AG04450 (cell line): Measurements from ENCODE around the gene DUSP15. TPM values are rescaled to one million over a fixed set of nuclear protein-coding genes. Genes with fewer than 3 reads are reported as not detected.

Experiments used
- CTCF ChIA-PET: fragments of 300-600, 350-600 bp; formaldehyde crosslinking; extraction: SDS; loops from one replicate; lab custom pipeline; 2022; ENCODE audit warnings: antibody characterized with exemption, inconsistent platforms; lab: Charles Lee
- POLR2A ChIA-PET: fragments of 350-600 bp; formaldehyde crosslinking; extraction: SDS; loops from one replicate; lab custom pipeline; 2021; ENCODE audit warnings: antibody characterized with exemption, inconsistent platforms; lab: Yijun Ruan, JAX
- DNase-seq: peaks from one replicate; pipeline ENCODE4 v3.0.0-alpha.2; 2011; ENCODE audit warnings: low read depth, low spot score
- H3K27ac ChIP-seq: one replicate; pipeline ENCODE4 v1.5.1; 2012; ENCODE audit warnings: low read depth, low read length, control low read depth
- H3K27me3 ChIP-seq: one replicate; pipeline ENCODE4 v1.6.0; 2012; ENCODE audit warnings: low read length; ENCODE audit not compliant: control insufficient read depth, insufficient read depth
- H3K4me3 ChIP-seq: 2 replicates; pipeline ENCODE4 v1.5.1; 2011; ENCODE audit warnings: mild to moderate bottlenecking, low read depth, low read length, control low read depth
- H3K9me3 ChIP-seq: 2 replicates; pipeline ENCODE4 v1.5.1; 2012; ENCODE audit warnings: low read length; ENCODE audit not compliant: control insufficient read depth, insufficient read depth
- CTCF ChIP-seq: IDR thresholded peaks from 2 replicates; pipeline ENCODE4 v1.5.1; 2011; ENCODE audit warnings: low read depth, low read length, control low read depth, inconsistent platforms
- polyA plus RNA-seq: library from polyadenylated mRNA; depleted of rRNA; stranded (reverse); fragments of >200 nt; gene quantifications from 2 replicates; pipeline ENCODE4 v1.2.3, GENCODE V29; 2011

DUSP15 gene
- polyA plus RNA-seq, 1 experiment: not detected

GRCh38 chr20:31907046-31907445, 36.7 kb upstream of the DUSP15 start:
- POLR2A ChIA-PET: no interaction called here
- CTCF ChIA-PET: no interaction called here
- Histone ChIP-seq H3K27me3 (peaks cover under 1% of the 10 kb centered on the region), H3K27ac (no peak overlapping the region), H3K4me3 (no peak overlapping the region), H3K9me3 (no peaks in the 10 kb centered on the region)
- no peak for TF ChIP-seq CTCF
- DNase-seq: no peak

- H3K27me3 ChIP-seq: peaks cover 6% of the 10 kb centered on the region
- no peak overlapping the region for H3K4me3 ChIP-seq
- DNase-seq: no peak
- POLR2A ChIA-PET: no interaction called here
- CTCF ChIA-PET: interaction anchor here (0.7 kb wide), 1 partner anchor 722 kb away, joined by 4 read pairs; no protein-coding TSS in a partner anchor
- H3K27ac ChIP-seq: no peak overlapping the region
- TF ChIP-seq CTCF: no peak
- no peaks in the 10 kb centered on the region for H3K9me3 ChIP-seq
These were observed 35.7 kb upstream of the DUSP15 start for GRCh38 chr20:31906001-31906400.

- H3K27ac ChIP-seq: no peak overlapping the region
- ChIA-PET POLR2A (no interaction called here), CTCF (interaction anchor here (0.7 kb wide), 1 partner anchor 127 kb away, joined by 8 read pairs; no protein-coding TSS in a partner anchor)
- DNase-seq: no peak
- H3K9me3 ChIP-seq: no peaks in the 10 kb centered on the region
- peaks cover 14% of the 10 kb centered on the region for H3K27me3 ChIP-seq
- no peak overlapping the region for H3K4me3 ChIP-seq
- no peak for TF ChIP-seq CTCF
These were observed 33.5 kb upstream of the DUSP15 start for GRCh38 chr20:31903627-31904386.

GRCh38 chr20:31901615-31902014, 31.3 kb upstream of the DUSP15 start:
- H3K4me3 ChIP-seq: no peak overlapping the region
- H3K27ac ChIP-seq: no peak overlapping the region
- no peak for DNase-seq
- POLR2A ChIA-PET: no interaction called here
- CTCF ChIA-PET: no interaction called here
- H3K27me3 ChIP-seq: peaks cover 21% of the 10 kb centered on the region
- H3K9me3 ChIP-seq: no peaks in the 10 kb centered on the region
- no peak for TF ChIP-seq CTCF

GRCh38 chr20:31897541-31897940, 27.2 kb upstream of the DUSP15 start:
- no peak for DNase-seq
- ChIA-PET POLR2A (no interaction called here), CTCF (interaction anchor here (0.9 kb wide), 2 partner anchors 54 to 134 kb away, joined by 3 read pairs; partner anchors contain the start of gene PDRG1)
- no peak for TF ChIP-seq CTCF
- Histone ChIP-seq H3K9me3 (no peaks in the 10 kb centered on the region), H3K27me3 (peaks cover 21% of the 10 kb centered on the region), H3K4me3 (no peak overlapping the region), H3K27ac (no peak overlapping the region)
